NT2/D1 (cell line): ENCODE measurements around the gene UBL5.
A peak's percentile ranks its signal among the peaks of the same experiment; 100 is the strongest.
"Not testable (repeated sequence)": the region's sequence is repeated elsewhere in the genome, so short reads cannot be mapped to it uniquely, and the experiment has no call there.

Source experiments
- DNase-seq: peaks from one replicate; pipeline ENCODE4 v3.0.0-alpha.2; 2011; ENCODE audit warnings: low read depth, low spot score
- H3K27me3 ChIP-seq: 2 replicates; pipeline ENCODE4 v1.6.0; 2011; ENCODE audit warnings: mild to moderate bottlenecking; ENCODE audit not compliant: insufficient read length, insufficient read depth
- H3K36me3 ChIP-seq: 2 replicates; pipeline ENCODE4 v1.6.1; 2011; ENCODE audit warnings: mild to moderate bottlenecking, low read length, mixed read lengths; ENCODE audit not compliant: insufficient read depth, insufficient read length
- H3K4me1 ChIP-seq: 2 replicates; pipeline ENCODE4 v1.5.1; 2011; ENCODE audit not compliant: insufficient read depth, insufficient read length
- H3K4me3 ChIP-seq: 2 replicates; pipeline ENCODE4 v1.5.1; 2011; ENCODE audit warnings: low read depth; ENCODE audit not compliant: insufficient read length
- H3K9ac ChIP-seq: 2 replicates; pipeline ENCODE4 v1.6.0; 2011; ENCODE audit warnings: low read depth; ENCODE audit not compliant: insufficient read length
- H3K9me3 ChIP-seq: 2 replicates; pipeline ENCODE4 v1.5.1; 2011; ENCODE audit warnings: mild to moderate bottlenecking, low read length; ENCODE audit not compliant: insufficient read depth
- SUZ12 ChIP-seq: IDR thresholded peaks from 2 replicates; pipeline ENCODE4 v1.6.1; 2011; ENCODE audit not compliant: insufficient read length, insufficient read depth; ENCODE audit errors: extremely low read depth
- YY1 ChIP-seq: IDR thresholded peaks from 2 replicates; pipeline ENCODE4 v1.6.1; 2011; ENCODE audit not compliant: insufficient read length, insufficient read depth
- ZNF274 ChIP-seq: IDR thresholded peaks from 2 replicates; pipeline ENCODE4 v1.6.1; 2011; ENCODE audit warnings: mild to moderate bottlenecking, low read depth, low read length

UBL5 gene

DNA sequence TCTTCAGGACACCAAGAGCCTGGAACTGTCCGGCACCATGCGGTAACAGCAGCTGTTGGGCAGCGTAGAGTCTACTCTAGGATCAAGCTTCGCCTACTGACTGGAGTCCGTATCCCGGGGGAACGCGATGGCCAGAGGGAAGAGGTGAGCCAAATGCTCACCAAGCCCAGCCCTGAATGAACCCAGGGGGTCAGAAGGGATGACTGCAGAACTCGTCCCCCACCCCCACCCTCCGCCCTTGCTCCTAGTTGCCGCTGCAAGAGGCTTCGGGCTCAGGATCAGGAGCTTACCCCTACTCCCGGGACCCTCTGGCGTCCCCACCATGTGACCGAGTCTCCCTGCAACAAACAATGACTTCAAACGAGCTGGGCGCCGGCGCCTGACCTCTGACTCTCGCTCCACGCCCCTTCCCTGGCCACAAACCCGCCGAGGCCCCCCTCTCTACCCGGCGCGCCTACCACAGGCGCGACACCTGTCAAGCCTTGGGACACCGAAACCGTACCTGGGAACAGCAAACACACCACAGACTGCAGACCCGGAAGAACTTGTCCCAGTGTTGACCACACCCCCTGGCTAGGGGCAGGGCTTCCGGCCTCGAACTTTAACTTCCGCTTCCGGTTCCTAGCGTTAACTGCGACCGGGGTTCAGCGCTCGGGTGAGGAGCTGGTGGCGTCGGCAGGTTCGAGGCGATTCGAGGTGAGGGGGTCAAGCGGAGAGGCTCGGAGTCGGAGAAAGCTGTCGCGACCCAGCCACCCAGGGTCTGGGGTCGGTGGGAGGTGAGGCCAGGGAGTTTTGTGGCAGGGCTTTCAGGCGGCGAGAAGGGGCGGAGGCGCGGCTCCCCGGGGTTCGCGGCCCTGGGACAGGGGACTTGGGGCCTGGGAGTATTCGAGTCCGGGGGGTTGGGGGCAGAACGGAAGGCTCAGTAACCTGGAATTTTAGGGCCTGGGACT lies at the start of gene UBL5:
TSS of gene UBL5 (plus strand) at position 630 of the 950 bp plus-strand sequence. CDS start 420 bp downstream, outside the sequence.
- Histone ChIP-seq H3K9me3 (no peaks in the 10 kb centered on the region), H3K27me3 (no peaks in the 10 kb centered on the region), H3K4me3 (peak within 1 kb of the TSS; percentile 88), H3K36me3 (peaks cover 39% of the 10 kb centered on the region), H3K9ac (peak within 1 kb of the TSS; percentile 94), H3K4me1 (no peaks in the 10 kb centered on the region)
- peak; percentile 76 for DNase-seq
- TF ChIP-seq SUZ12 (no peak), ZNF274 (no peak), YY1 (no peak)

DNA sequence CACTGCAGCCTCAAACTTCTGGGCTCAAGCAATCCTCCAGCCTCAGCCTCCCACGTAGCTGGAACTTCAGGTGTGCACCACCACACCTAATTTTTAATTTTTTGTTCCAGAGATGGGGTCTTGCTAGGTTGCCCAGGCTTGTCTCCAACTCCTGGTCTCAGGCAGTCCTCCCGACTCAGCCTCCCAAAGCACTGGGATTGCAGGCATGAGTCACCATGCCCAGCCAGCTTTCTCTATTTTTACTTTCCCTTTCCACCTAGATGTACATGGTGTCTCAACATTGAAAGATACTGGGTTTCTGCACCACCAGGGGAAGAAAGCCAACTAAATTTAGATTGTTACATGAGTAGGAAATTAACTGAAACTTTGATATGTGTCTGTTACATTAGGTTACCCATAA lies 45.4 kb upstream of the UBL5 start:
- DNase-seq: no peak
- Histone ChIP-seq H3K9ac (no peak overlapping the region), H3K4me3 (no peak overlapping the region), H3K27me3 (no peaks in the 10 kb centered on the region), H3K9me3 (no peaks in the 10 kb centered on the region), H3K4me1 (no peaks in the 10 kb centered on the region), H3K36me3 (no peaks in the 10 kb centered on the region)
- TF ChIP-seq YY1 (no peak), SUZ12 (no peak), ZNF274 (no peak)

- not testable (repeated sequence) for H3K36me3 ChIP-seq, H3K9me3 ChIP-seq, H3K4me1 ChIP-seq, DNase-seq, H3K4me3 ChIP-seq, H3K27me3 ChIP-seq
- H3K9ac ChIP-seq: peak overlapping the region; percentile 12
Observed at GRCh38 chr19:9784163-9784496, 43.6 kb upstream of the UBL5 start.

GRCh38 chr19:9785367-9786331 lies 42.1 kb upstream of the UBL5 start:
- Histone ChIP-seq H3K4me3 (peak overlapping the region; percentile 64), H3K9ac (peak overlapping the region; percentile 90), H3K9me3 (no peaks in the 10 kb centered on the region), H3K27me3 (no peaks in the 10 kb centered on the region), H3K36me3 (no peaks in the 10 kb centered on the region), H3K4me1 (peaks cover 5% of the 10 kb centered on the region)
- no peak for TF ChIP-seq SUZ12
- TF ChIP-seq YY1: no peak
- no peak for TF ChIP-seq ZNF274
- peak; percentile 97 for DNase-seq

GRCh38 chr19:9786342-9786741 lies 41.4 kb upstream of the UBL5 start:
- no peak for TF ChIP-seq YY1
- no peak for TF ChIP-seq SUZ12
- TF ChIP-seq ZNF274: no peak
- no peak for DNase-seq

DNA sequence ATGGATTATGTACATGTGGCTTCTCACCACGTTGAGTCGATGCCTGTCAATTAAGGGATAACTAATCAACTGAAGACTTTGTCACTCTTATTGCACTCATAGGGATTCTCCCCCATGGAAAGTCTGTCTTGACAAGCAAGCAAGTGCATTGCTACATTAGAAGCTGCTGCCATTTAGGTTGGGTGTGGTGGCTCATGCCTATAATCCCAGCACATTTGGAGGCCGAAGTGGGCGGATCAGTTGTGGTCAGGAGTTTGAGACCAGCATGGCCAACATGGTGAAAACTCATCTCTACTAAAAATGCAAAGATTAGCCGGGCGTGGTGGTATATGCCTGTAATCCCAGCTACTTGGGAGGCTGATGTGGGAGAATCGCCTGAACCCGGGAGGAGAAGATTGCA lies 40.9 kb upstream of the UBL5 start:
- DNase-seq: no peak
- peaks cover 7% of the 10 kb centered on the region for H3K4me1 ChIP-seq
- no peaks in the 10 kb centered on the region for H3K9me3 ChIP-seq
- no peaks in the 10 kb centered on the region for H3K27me3 ChIP-seq
- no peaks in the 10 kb centered on the region for H3K36me3 ChIP-seq
- H3K9ac ChIP-seq: no peak overlapping the region
- H3K4me3 ChIP-seq: no peak overlapping the region
- TF ChIP-seq YY1: no peak
- no peak for TF ChIP-seq SUZ12
- no peak for TF ChIP-seq ZNF274

More at GRCh38 chr19:9786342-9786741, 41.4 kb upstream of the UBL5 start:
- peak overlapping the region; percentile 64 for H3K4me3 ChIP-seq
- peaks cover 7% of the 10 kb centered on the region for H3K4me1 ChIP-seq
- no peaks in the 10 kb centered on the region for H3K9me3 ChIP-seq
- peak overlapping the region; percentile 90 for H3K9ac ChIP-seq
- H3K36me3 ChIP-seq: no peaks in the 10 kb centered on the region
- H3K27me3 ChIP-seq: no peaks in the 10 kb centered on the region

- not testable (repeated sequence) for H3K27me3 ChIP-seq, H3K36me3 ChIP-seq, H3K9me3 ChIP-seq, DNase-seq, H3K4me1 ChIP-seq, H3K4me3 ChIP-seq, H3K9ac ChIP-seq
Observed at GRCh38 chr19:9788604-9789003, 39.1 kb upstream of the UBL5 start.
